ENCODE measurements around the gene PHLDA2.

The PHLDA2 gene

GRCh38 chr11:2917842-2918490 lies 11.3 kb downstream of the PHLDA2 start:
- TF ChIP-seq FOXP2 (optimal IDR thresholded peaks at IDR 0.05; ENCODE audit: borderline replicate concordance, extremely low read depth, extremely low read length, insufficient read depth), result no peak
- TF ChIP-seq POLR2AphosphoS5 (IDR thresholded peaks at IDR 0.05; ENCODE audit: low read depth, low read length), result no peak
- TF ChIP-seq SIN3A (IDR thresholded peaks at IDR 0.05; ENCODE audit: borderline replicate concordance, insufficient read depth, low read length), result no peak
- TF ChIP-seq, protein P1, sequence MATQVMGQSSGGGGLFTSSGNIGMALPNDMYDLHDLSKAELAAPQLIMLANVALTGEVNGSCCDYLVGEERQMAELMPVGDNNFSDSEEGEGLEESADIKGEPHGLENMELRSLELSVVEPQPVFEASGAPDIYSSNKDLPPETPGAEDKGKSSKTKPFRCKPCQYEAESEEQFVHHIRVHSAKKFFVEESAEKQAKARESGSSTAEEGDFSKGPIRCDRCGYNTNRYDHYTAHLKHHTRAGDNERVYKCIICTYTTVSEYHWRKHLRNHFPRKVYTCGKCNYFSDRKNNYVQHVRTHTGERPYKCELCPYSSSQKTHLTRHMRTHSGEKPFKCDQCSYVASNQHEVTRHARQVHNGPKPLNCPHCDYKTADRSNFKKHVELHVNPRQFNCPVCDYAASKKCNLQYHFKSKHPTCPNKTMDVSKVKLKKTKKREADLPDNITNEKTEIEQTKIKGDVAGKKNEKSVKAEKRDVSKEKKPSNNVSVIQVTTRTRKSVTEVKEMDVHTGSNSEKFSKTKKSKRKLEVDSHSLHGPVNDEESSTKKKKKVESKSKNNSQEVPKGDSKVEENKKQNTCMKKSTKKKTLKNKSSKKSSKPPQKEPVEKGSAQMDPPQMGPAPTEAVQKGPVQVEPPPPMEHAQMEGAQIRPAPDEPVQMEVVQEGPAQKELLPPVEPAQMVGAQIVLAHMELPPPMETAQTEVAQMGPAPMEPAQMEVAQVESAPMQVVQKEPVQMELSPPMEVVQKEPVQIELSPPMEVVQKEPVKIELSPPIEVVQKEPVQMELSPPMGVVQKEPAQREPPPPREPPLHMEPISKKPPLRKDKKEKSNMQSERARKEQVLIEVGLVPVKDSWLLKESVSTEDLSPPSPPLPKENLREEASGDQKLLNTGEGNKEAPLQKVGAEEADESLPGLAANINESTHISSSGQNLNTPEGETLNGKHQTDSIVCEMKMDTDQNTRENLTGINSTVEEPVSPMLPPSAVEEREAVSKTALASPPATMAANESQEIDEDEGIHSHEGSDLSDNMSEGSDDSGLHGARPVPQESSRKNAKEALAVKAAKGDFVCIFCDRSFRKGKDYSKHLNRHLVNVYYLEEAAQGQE (IDR thresholded peaks at IDR 0.05; ENCODE audit: insufficient read depth in 1 of 2, low read depth in 2 of 2, low read length in 2 of 2), result no peak
- TF ChIP-seq TAF1 (IDR thresholded peaks at IDR 0.05; ENCODE audit: borderline replicate concordance, insufficient read depth, low read length), result no peak

DNA sequence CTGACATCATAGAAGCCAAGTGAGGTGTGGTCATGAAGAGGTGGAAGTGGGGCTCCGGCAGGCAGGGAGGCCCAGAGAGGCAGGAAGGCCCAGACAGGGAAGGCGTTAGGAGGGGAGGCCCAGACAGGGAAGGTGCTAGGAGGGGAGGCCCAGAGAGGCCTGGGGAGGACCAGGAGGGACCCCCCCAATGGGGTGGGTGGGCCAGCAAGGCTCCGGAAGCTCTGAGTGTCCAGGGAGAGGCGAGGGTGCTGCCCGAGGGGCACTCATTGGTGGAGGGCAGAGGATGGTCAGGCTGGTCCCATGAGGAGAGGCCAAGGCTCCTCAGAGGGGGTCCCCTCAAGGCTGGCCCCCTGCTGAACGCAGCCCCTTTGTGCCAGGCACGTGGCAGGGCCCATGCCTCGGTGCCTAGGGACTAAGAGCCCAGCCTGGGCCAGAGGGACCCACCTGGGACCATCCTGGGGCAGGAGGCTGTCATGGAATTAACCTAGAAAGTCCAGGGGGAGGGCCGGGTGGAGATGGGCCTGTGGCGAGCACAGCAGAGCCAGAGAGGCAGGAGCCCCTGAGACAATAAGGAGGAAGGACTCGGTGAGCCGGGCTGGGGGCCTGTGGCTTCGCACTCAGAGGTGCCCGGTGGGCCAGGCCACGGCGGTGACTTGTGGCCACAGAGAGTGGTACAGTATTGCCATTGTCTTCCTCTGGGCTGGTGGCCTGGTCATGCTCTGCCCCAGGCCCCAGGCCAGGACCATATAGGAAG lies 12.2 kb downstream of the PHLDA2 start:
- TF ChIP-seq POLR2AphosphoS5 (IDR thresholded peaks at IDR 0.05; ENCODE audit: low read depth, low read length), result no peak
- no peak for TF ChIP-seq TAF1 (IDR thresholded peaks at IDR 0.05; ENCODE audit: borderline replicate concordance, insufficient read depth, low read length)
- TF ChIP-seq, protein P1 (IDR thresholded peaks at IDR 0.05; ENCODE audit: insufficient read depth in 1 of 2, low read depth in 2 of 2, low read length in 2 of 2), result no peak
- no peak for TF ChIP-seq SIN3A (IDR thresholded peaks at IDR 0.05; ENCODE audit: borderline replicate concordance, insufficient read depth, low read length)
- TF ChIP-seq FOXP2 (optimal IDR thresholded peaks at IDR 0.05; ENCODE audit: borderline replicate concordance, extremely low read depth, extremely low read length, insufficient read depth), result no peak

GRCh38 chr11:2916114-2916891 lies 12.9 kb downstream of the PHLDA2 start:
- TF ChIP-seq POLR2AphosphoS5 (IDR thresholded peaks at IDR 0.05; ENCODE audit: low read depth, low read length) (no peak), SIN3A (IDR thresholded peaks at IDR 0.05; ENCODE audit: borderline replicate concordance, insufficient read depth, low read length) (no peak), TAF1 (IDR thresholded peaks at IDR 0.05; ENCODE audit: borderline replicate concordance, insufficient read depth, low read length) (no peak), FOXP2 (optimal IDR thresholded peaks at IDR 0.05; ENCODE audit: borderline replicate concordance, extremely low read depth, extremely low read length, insufficient read depth) (no peak)
- TF ChIP-seq, protein P1 (IDR thresholded peaks at IDR 0.05; ENCODE audit: insufficient read depth in 1 of 2, low read depth in 2 of 2, low read length in 2 of 2), result no peak

DNA sequence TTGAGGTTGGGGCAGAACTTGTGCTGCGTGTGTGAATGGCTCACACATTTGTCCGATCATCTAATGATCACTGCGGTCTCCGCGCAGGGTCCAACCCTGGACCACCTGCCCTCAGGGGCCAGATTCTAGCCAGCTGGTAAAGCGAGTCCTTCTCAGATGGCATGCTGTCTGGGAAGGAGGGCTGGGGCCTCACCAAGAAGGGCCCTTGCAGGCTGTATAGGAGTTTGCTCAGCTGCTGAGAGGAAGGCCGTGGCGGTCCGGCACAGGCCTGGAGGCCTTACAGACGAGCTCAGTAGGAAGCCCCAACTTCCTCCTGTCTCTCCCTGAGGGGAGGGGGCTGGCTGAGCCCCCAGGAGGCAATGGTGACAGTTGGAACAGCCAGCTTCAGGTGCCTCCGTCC lies 13.7 kb downstream of the PHLDA2 start:
- no peak for TF ChIP-seq SIN3A (IDR thresholded peaks at IDR 0.05; ENCODE audit: borderline replicate concordance, insufficient read depth, low read length)
- no peak for TF ChIP-seq TAF1 (IDR thresholded peaks at IDR 0.05; ENCODE audit: borderline replicate concordance, insufficient read depth, low read length)
- TF ChIP-seq POLR2AphosphoS5 (IDR thresholded peaks at IDR 0.05; ENCODE audit: low read depth, low read length), result no peak
- TF ChIP-seq, protein P1 (IDR thresholded peaks at IDR 0.05; ENCODE audit: insufficient read depth in 1 of 2, low read depth in 2 of 2, low read length in 2 of 2), result no peak
- no peak for TF ChIP-seq FOXP2 (optimal IDR thresholded peaks at IDR 0.05; ENCODE audit: borderline replicate concordance, extremely low read depth, extremely low read length, insufficient read depth)

Measured in PFSK-1 (cell line).